ENCODE data around the gene LMBR1L. TPM values are rescaled to one million over a fixed set of nuclear protein-coding genes. Genes with fewer than 3 reads are reported as not detected.
A peak's percentile ranks its signal among the peaks of the same experiment; 100 is the strongest.

LMBR1L gene
- total and polyA plus RNA-seq, 10 of the 15 experiments (the other 5 are each of a cell fraction or from before 2014, with no cell fraction given), result 2.1 to 42.6 (median 20.0) TPM

GRCh38 chr12:49130151-49131050, 19.8 kb upstream of the LMBR1L start (continued):
- TF ChIP-seq PRDM15 (CRISPR knock-in tag; IDR thresholded peaks at IDR 0.05) (peak; percentile 57; the same call in 1 of the 2 replicates), IRF5 (IDR thresholded peaks at IDR 0.05; ENCODE audit: borderline replicate concordance) (no peak), BACH1 (IDR thresholded peaks at IDR 0.05; ENCODE audit: borderline replicate concordance) (peak; percentile 73; the same call in 1 of the 2 replicates), EED (IDR thresholded peaks at IDR 0.05; ENCODE audit: low read depth) (no peak; the same call in 1 of the 2 replicates), RELB (IDR thresholded peaks at IDR 0.05; ENCODE audit: low read depth) (peak; percentile 12; the same call in 1 of the 2 replicates), CBX5 (IDR thresholded peaks at IDR 0.05; ENCODE audit: low read depth) (no peak), WRNIP1 (IDR thresholded peaks at IDR 0.05; ENCODE audit: borderline replicate concordance, low read depth, low read length) (no peak), MEF2A (IDR thresholded peaks at IDR 0.05; ENCODE audit: insufficient read depth, low read depth, low read length) (peak; percentile 23; the same call in 1 of the 2 replicates), YBX1 (IDR thresholded peaks at IDR 0.05) (no peak), HDGF (IDR thresholded peaks at IDR 0.05) (peak; percentile 66; the same call in 1 of the 2 replicates), JUND (IDR thresholded peaks at IDR 0.05; ENCODE audit: low read depth, low read length) (0 out of 2 replicates have a peak, but pooled peaks have one; percentile 33), TCF3 (IDR thresholded peaks at IDR 0.05; ENCODE audit: borderline replicate concordance, insufficient read depth, low read depth, low read length) (peak; percentile 65; the same call in 1 of the 2 replicates), NR2F1 (conservative IDR thresholded peaks at IDR 0.05) (0 out of 2 replicates have a peak, but pooled peaks have one; percentile 17), HCFC1 (IDR thresholded peaks at IDR 0.05; ENCODE audit: low read length) (peak; percentile 49; the same call in 1 of the 2 replicates), SRF (IDR thresholded peaks at IDR 0.05; ENCODE audit: low read depth in 2 of 2, low read length in 2 of 2) (no peak), TAF1 (IDR thresholded peaks at IDR 0.05; ENCODE audit: borderline replicate concordance, low read depth, low read length) (peak; percentile 70), MYC (IDR thresholded peaks at IDR 0.05; ENCODE audit: insufficient read depth, insufficient read length, insufficient replicate concordance, low read length, severe bottlenecking) (peak; percentile 24), NR2C2 (IDR thresholded peaks at IDR 0.05; ENCODE audit: borderline replicate concordance, control insufficient read depth, insufficient read length, low read depth) (no peak), TCF12 (IDR thresholded peaks at IDR 0.05; ENCODE audit: low read depth, low read length) (peak; percentile 86), PKNOX1 (IDR thresholded peaks at IDR 0.05) (peak; percentile 53; the same call in 1 of the 2 replicates), SMAD5 (IDR thresholded peaks at IDR 0.05; ENCODE audit: low read depth) (peak; percentile 68; the same call in 1 of the 2 replicates), NBN (IDR thresholded peaks at IDR 0.05) (peak; percentile 44)

All from GM12878 (cell line).